Stimulated activated naive B cell treated with anti-CD40 and anti-IgM and Interleukin-4, amounts not matched to agents 10 μg/mL and 1 μg/mL and 100 μg/mL, for 72 hours (primary cell): ENCODE results near the gene APP.
A peak's percentile ranks its signal among the peaks of the same experiment; 100 is the strongest.

Experiments
- ATAC-seq, 2 donors: fragments of 150-1000 bp; cut with Tn5 transposase; replicated peaks; 2 replicates each; pipeline ENCODE4 v1.10.0; 2021; ENCODE audit warnings: moderate library complexity in 1 of 2
- DNase-seq: peaks from one replicate; pipeline ENCODE4 v3.0.0; 2021
- H3K27ac Mint-ChIP-seq: one replicate; pipeline ENCODE4 v1.8.0; 2022; ENCODE audit warnings: mild to moderate bottlenecking, mixed read lengths
- H3K27me3 Mint-ChIP-seq, 2 donors: one replicate each; pipeline ENCODE4 v1.8.0; 2022; ENCODE audit warnings: mixed read lengths in 2 of 2
- H3K36me3 Mint-ChIP-seq, 2 donors: one replicate each; pipeline ENCODE4 v1.8.0; 2022; ENCODE audit warnings: mixed read lengths in 2 of 2, mild to moderate bottlenecking in 1 of 2
- H3K4me1 Mint-ChIP-seq, 2 donors: one replicate each; pipeline ENCODE4 v1.8.0; 2022; ENCODE audit warnings: mixed read lengths in 2 of 2, mild to moderate bottlenecking in 1 of 2
- H3K4me3 Mint-ChIP-seq, 2 donors: one replicate each; pipeline ENCODE4 v1.8.0; 2022; ENCODE audit warnings: mild to moderate bottlenecking in 2 of 2, mixed read lengths in 2 of 2, moderate library complexity in 1 of 2
- H3K9me3 Mint-ChIP-seq, 2 donors: one replicate each; pipeline ENCODE4 v1.8.0; 2022; ENCODE audit warnings: mixed read lengths in 2 of 2, mild to moderate bottlenecking in 1 of 2

Gene APP

GRCh38 chr21:26007951-26008498 lies 162.5 kb downstream of the APP start:
- Mint-ChIP-seq H3K36me3 (peaks cover 0 to 9% of the 10 kb centered on the region in 2 donors), H3K27me3 (no peaks in the 10 kb centered on the region), H3K4me3 (no peak overlapping the region), H3K9me3 (no peaks in the 10 kb centered on the region), H3K4me1 (no peaks in the 10 kb centered on the region), H3K27ac (no peak overlapping the region)
- ATAC-seq (no peak), DNase-seq (no peak)

DNA sequence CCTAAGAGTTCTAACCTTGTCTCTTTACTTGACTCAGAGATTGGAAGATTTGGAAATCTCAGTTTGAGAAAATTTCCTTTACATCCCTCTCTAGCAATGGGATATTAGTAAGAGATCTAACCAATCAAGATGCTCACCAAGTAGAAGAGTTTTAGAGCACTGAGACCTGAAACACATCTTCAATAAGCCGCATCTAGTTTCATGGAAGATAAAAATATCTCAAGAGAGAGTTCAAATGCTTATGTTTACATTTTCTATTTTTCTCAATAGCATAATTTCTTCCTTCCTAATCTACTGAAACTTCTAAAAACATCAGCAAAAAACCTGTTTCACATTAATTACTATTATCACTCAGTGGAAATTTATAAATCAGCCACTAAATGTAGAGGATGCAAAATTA lies 165.1 kb downstream of the APP start:
- Mint-ChIP-seq H3K9me3 (no peaks in the 10 kb centered on the region), H3K36me3 (peaks cover 3 to 13% of the 10 kb centered on the region in 2 donors), H3K27me3 (no peaks in the 10 kb centered on the region), H3K4me1 (no peaks in the 10 kb centered on the region), H3K4me3 (no peak overlapping the region), H3K27ac (no peak overlapping the region)
- no peak for ATAC-seq
- no peak for DNase-seq

DNA sequence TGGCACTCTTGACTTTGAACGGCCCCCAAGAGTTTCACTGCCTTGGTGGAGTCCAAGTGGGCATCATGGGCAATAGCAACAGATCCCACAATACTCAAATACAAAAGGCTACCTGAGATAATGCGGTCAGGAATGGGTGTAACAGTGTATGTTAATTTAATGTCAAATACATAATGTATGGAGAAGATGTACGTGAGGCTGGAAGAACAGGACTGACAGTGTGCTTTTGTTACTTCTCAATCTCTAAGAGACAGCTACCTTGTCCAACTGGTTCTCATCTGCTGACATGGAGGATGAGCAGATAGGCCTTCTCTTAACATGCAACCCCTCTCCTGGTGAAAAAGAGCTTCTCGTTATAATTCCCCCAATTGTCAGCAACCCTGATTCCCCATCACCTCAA lies 167.2 kb downstream of the APP start:
- Mint-ChIP-seq H3K9me3 (no peaks in the 10 kb centered on the region), H3K4me1 (peaks cover 0 to 7% of the 10 kb centered on the region in 2 donors), H3K4me3 (no peak overlapping the region), H3K36me3 (peaks cover 8 to 13% of the 10 kb centered on the region in 2 donors), H3K27me3 (no peaks in the 10 kb centered on the region), H3K27ac (no peak overlapping the region)
- DNase-seq, result no peak
- no peak for ATAC-seq

DNA sequence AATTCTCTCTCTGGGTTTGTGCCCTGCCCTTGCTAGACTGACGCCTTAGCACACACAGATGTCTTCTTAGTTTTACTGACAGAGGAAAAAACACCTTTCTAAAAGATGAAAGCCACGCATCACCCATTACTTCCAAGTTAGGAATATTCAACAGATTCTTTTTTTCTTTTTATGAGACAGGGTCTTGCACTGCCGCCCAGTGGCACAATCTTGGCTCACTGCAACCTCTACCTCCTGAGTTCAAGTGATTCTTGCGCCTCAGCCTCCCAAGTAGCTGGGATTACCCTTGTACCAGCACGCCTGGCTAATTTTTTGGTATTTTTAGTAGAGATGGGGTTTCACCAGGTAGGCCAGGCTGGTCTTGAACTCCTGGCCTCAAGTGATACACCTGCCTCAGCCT lies 169.2 kb downstream of the APP start:
- ATAC-seq (no peak), DNase-seq (no peak)
- no peak overlapping the region for H3K27ac Mint-ChIP-seq
- H3K36me3 Mint-ChIP-seq, result peaks cover 13 to 14% of the 10 kb centered on the region in 2 donors
- peaks cover 0 to 7% of the 10 kb centered on the region in 2 donors for H3K4me1 Mint-ChIP-seq
- no peak overlapping the region for H3K4me3 Mint-ChIP-seq
- no peaks in the 10 kb centered on the region for H3K9me3 Mint-ChIP-seq
- H3K27me3 Mint-ChIP-seq, result no peaks in the 10 kb centered on the region

GRCh38 chr21:25999921-26000582 lies 170.5 kb downstream of the APP start:
- peak; percentile 60 to 64 for ATAC-seq
- Mint-ChIP-seq H3K4me1 (peaks cover 0 to 7% of the 10 kb centered on the region in 2 donors), H3K9me3 (no peaks in the 10 kb centered on the region), H3K4me3 (peak overlapping the region in 1 of 2 donors; percentile 6), H3K27me3 (no peaks in the 10 kb centered on the region), H3K36me3 (peaks cover 14 to 15% of the 10 kb centered on the region in 2 donors), H3K27ac (no peak overlapping the region)
- DNase-seq, result no peak

DNA sequence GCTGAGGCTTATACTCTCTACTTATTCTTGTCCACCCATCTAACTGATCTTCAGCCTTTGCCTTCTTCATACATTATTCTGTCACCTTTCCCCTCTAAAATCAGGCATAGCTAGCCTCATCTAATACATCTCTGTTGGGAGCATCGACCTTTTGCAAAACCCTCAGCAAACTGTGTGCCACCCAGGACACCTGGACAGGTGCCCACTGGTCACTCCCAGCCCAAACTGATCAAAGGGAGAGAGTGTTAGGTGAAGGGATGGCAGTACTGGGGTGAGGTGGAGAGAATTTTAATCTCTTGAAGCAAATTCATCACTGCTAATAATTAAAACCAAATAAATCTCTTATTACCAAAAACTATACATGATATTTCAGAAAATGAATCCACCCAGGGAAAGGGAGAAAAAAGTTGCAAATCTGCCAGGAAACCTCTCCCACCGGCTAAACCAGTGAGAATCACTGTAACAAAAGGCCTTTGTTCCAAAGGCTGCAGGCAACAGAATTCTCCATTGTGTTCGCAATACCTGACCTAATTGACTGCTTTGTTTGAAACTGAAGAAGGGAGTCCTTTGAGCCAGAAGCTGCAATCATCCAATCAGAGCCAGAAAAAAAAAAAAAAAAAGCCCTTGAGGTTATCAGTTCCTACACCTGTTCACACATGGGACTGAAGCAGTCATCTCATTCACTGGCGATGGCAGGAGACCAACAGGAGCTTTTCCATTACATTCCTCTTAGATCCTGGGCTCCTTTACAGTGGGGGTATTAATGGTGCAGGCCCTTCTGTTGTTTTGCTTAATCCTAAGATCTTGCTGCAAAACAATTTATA lies 172.6 kb downstream of the APP start:
- H3K4me1 Mint-ChIP-seq, result peaks cover 0 to 7% of the 10 kb centered on the region in 2 donors
- H3K27me3 Mint-ChIP-seq, result no peaks in the 10 kb centered on the region
- DNase-seq, result no peak
- no peaks in the 10 kb centered on the region for H3K9me3 Mint-ChIP-seq
- no peak overlapping the region for H3K4me3 Mint-ChIP-seq
- no peak overlapping the region for H3K27ac Mint-ChIP-seq
- ATAC-seq, result no peak
- H3K36me3 Mint-ChIP-seq, result peaks cover 14 to 23% of the 10 kb centered on the region in 2 donors

DNA sequence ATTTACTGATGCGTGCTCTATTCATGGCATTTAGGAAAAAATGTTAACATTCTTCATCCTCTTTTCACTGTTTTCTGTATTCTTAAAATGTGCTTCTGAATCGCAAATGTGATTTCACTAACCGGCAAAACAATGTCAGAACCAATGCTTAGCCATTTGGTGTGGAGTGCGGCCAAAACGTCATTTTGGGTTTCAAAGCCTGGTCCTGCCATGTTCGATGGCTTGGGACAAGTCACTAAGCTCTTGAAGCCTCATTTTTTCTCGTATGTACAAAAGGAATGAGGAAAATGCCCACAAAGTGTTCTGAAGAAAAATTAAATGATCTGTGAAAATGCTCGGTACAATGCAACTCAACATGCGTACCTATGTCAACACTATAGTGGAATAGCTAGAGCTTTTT lies 175.3 kb downstream of the APP start:
- no peaks in the 10 kb centered on the region for H3K27me3 Mint-ChIP-seq
- no peak overlapping the region for H3K27ac Mint-ChIP-seq
- DNase-seq, result no peak
- H3K4me3 Mint-ChIP-seq, result no peak overlapping the region
- peaks cover 15 to 29% of the 10 kb centered on the region in 2 donors for H3K36me3 Mint-ChIP-seq
- no peak for ATAC-seq
- no peaks in the 10 kb centered on the region for H3K9me3 Mint-ChIP-seq
- H3K4me1 Mint-ChIP-seq, result peaks cover 0 to 7% of the 10 kb centered on the region in 2 donors

DNA sequence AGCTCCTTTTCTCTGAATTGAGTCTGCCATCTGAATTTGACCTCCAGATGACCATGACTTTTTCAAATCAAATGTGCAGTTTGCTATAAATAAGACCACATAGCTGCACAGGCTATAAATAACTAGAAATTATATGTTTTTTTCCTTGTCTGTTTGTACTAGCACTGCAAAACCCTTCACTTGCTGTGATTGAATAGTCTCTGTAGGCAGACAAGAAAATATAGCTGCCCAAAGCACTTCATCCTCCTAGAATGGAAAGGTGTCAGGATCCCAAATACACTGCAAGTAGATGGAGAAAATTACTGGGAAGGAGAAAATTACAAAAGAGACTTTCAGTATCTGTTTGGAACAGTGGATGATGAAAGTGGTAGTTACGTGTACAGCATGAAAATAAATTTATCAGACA lies 175.8 kb downstream of the APP start:
- Mint-ChIP-seq H3K27me3 (no peaks in the 10 kb centered on the region), H3K27ac (no peak overlapping the region), H3K9me3 (no peaks in the 10 kb centered on the region), H3K4me1 (peaks cover 0 to 4% of the 10 kb centered on the region in 2 donors), H3K36me3 (peaks cover 15 to 28% of the 10 kb centered on the region in 2 donors), H3K4me3 (no peak overlapping the region)
- ATAC-seq (no peak), DNase-seq (no peak)

GRCh38 chr21:25988738-25989137 lies 181.8 kb downstream of the APP start:
- DNase-seq, result no peak
- Mint-ChIP-seq H3K27me3 (no peaks in the 10 kb centered on the region), H3K36me3 (peaks cover 28 to 36% of the 10 kb centered on the region in 2 donors), H3K9me3 (no peaks in the 10 kb centered on the region), H3K4me3 (no peak overlapping the region), H3K27ac (no peak overlapping the region), H3K4me1 (no peaks in the 10 kb centered on the region)
- no peak for ATAC-seq

- no peaks in the 10 kb centered on the region for H3K27me3 Mint-ChIP-seq
- no peaks in the 10 kb centered on the region for H3K4me1 Mint-ChIP-seq
- H3K4me3 Mint-ChIP-seq, result no peak overlapping the region
- H3K9me3 Mint-ChIP-seq, result no peaks in the 10 kb centered on the region
- peaks cover 28 to 29% of the 10 kb centered on the region in 2 donors for H3K36me3 Mint-ChIP-seq
- no peak for DNase-seq
- peak overlapping the region; percentile 3 for H3K27ac Mint-ChIP-seq
- no peak for ATAC-seq
Measured at GRCh38 chr21:25987531-25987930, 183.0 kb downstream of the APP start.

GRCh38 chr21:25986928-25987327 lies 183.6 kb downstream of the APP start:
- no peaks in the 10 kb centered on the region for H3K4me1 Mint-ChIP-seq
- no peak overlapping the region for H3K27ac Mint-ChIP-seq
- peaks cover 33% of the 10 kb centered on the region in 2 donors for H3K36me3 Mint-ChIP-seq
- no peaks in the 10 kb centered on the region for H3K9me3 Mint-ChIP-seq
- ATAC-seq (no peak), DNase-seq (no peak)
- no peak overlapping the region for H3K4me3 Mint-ChIP-seq
- no peaks in the 10 kb centered on the region for H3K27me3 Mint-ChIP-seq

DNA sequence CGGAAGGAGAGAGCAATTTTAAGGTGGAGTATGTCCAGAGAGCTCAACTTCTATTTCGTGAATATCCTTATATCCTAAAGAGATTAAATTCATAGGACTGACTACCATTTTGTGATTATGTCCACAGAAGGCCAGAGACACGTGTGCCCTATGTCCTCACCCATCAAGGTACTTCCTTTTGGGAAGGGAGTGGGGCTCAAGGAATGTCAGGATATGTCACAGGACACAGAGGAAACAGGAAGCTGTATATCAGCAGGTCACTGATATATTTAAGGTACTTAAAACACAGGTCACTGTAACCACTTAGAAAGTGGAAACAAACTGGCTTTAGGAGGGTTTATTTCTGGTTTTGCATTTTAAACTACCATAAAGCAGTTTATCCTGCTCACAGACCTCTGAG lies 184.6 kb downstream of the APP start:
- Mint-ChIP-seq H3K27me3 (no peaks in the 10 kb centered on the region), H3K36me3 (peaks cover 32 to 34% of the 10 kb centered on the region in 2 donors), H3K4me3 (no peak overlapping the region), H3K27ac (no peak overlapping the region), H3K9me3 (no peaks in the 10 kb centered on the region), H3K4me1 (peaks cover 0 to under 1% of the 10 kb centered on the region in 2 donors)
- DNase-seq, result no peak
- ATAC-seq, result no peak

- no peak for ATAC-seq
- H3K27me3 Mint-ChIP-seq, result no peaks in the 10 kb centered on the region
- no peak overlapping the region for H3K27ac Mint-ChIP-seq
- H3K4me1 Mint-ChIP-seq, result peaks cover 4 to 6% of the 10 kb centered on the region in 2 donors
- no peak for DNase-seq
- no peak overlapping the region for H3K4me3 Mint-ChIP-seq
- H3K9me3 Mint-ChIP-seq, result no peaks in the 10 kb centered on the region
- peaks cover 37 to 47% of the 10 kb centered on the region in 2 donors for H3K36me3 Mint-ChIP-seq
Measured at GRCh38 chr21:25984538-25984937, 186.0 kb downstream of the APP start.

DNA sequence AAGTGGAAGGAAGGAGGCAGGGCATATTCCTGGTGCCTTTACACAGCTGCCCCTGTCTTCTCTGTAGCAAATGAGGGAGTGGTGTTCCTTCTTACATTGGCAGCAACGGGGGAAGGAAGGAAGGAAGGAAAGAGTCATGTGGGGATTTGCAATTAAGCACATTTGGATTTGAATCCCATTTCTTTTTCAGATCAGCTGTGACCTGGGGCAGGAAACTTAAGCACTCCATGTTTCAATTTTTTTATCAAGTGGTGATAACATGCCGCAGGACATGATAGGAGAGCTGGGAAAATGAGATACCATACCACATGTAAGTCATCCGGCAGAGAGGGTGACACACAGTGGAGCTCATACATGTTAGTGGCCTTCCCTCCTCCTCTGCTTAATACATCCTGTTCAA lies 186.8 kb downstream of the APP start:
- Mint-ChIP-seq H3K4me1 (peaks cover 4 to 6% of the 10 kb centered on the region in 2 donors), H3K9me3 (no peaks in the 10 kb centered on the region), H3K27ac (peak overlapping the region; percentile 62), H3K27me3 (no peaks in the 10 kb centered on the region), H3K36me3 (peaks cover 32 to 42% of the 10 kb centered on the region in 2 donors), H3K4me3 (no peak overlapping the region)
- ATAC-seq, result no peak
- no peak for DNase-seq

- peaks cover 26 to 31% of the 10 kb centered on the region in 2 donors for H3K36me3 Mint-ChIP-seq
- ATAC-seq, result peak in 1 of 2 donors; percentile 33
- H3K27ac Mint-ChIP-seq, result no peak overlapping the region
- H3K9me3 Mint-ChIP-seq, result no peaks in the 10 kb centered on the region
- no peaks in the 10 kb centered on the region for H3K27me3 Mint-ChIP-seq
- H3K4me3 Mint-ChIP-seq, result no peak overlapping the region
- peaks cover 4 to 6% of the 10 kb centered on the region in 2 donors for H3K4me1 Mint-ChIP-seq
- no peak for DNase-seq
Measured at GRCh38 chr21:25980710-25981109, 189.9 kb downstream of the APP start.
